Inferior parietal cortex (tissue), 1 donor: ENCODE measurements around the gene TNFRSF8.

Source experiments
- DNase-seq: peaks from one replicate; pipeline ENCODE4 v3.0.0-alpha.2; 2016; ENCODE audit errors: extremely low spot score

Gene TNFRSF8

GRCh38 chr1:12173041-12173509 is 110.0 kb downstream of the TNFRSF8 start:
- no peak for DNase-seq

- no peak for DNase-seq
Observed at GRCh38 chr1:12173631-12174121, 110.6 kb downstream of the TNFRSF8 start.

GRCh38 chr1:12174924-12175810 is 112.1 kb downstream of the TNFRSF8 start:
- peak; percentile 17 for DNase-seq

- no peak for DNase-seq
Observed at GRCh38 chr1:12176298-12177118, 113.4 kb downstream of the TNFRSF8 start.

GRCh38 chr1:12177156-12177998 is 114.3 kb downstream of the TNFRSF8 start:
- no peak for DNase-seq

- DNase-seq, result no peak
Observed at GRCh38 chr1:12177999-12178441, 114.9 kb downstream of the TNFRSF8 start.

GRCh38 chr1:12178511-12178910 is 115.4 kb downstream of the TNFRSF8 start:
- DNase-seq, result no peak

- DNase-seq, result no peak
Observed at GRCh38 chr1:12179111-12179519, 116.0 kb downstream of the TNFRSF8 start.

- no peak for DNase-seq
Observed at GRCh38 chr1:12179676-12180075, 116.6 kb downstream of the TNFRSF8 start.

GRCh38 chr1:12180315-12180714 is 117.2 kb downstream of the TNFRSF8 start:
- DNase-seq, result peak; percentile 17

- DNase-seq, result no peak
Observed at GRCh38 chr1:12180903-12181302, 117.8 kb downstream of the TNFRSF8 start.

GRCh38 chr1:12181568-12181967 is 118.5 kb downstream of the TNFRSF8 start:
- no peak for DNase-seq

- no peak for DNase-seq
Observed at GRCh38 chr1:12182410-12182984, 119.4 kb downstream of the TNFRSF8 start.

GRCh38 chr1:12183095-12183794 is 120.1 kb downstream of the TNFRSF8 start:
- DNase-seq, result no peak

GRCh38 chr1:12184008-12184681 is 121.0 kb downstream of the TNFRSF8 start:
- DNase-seq, result peak; percentile 8

- no peak for DNase-seq
Observed at GRCh38 chr1:12185036-12185917, 122.2 kb downstream of the TNFRSF8 start.

GRCh38 chr1:12185918-12186678 is 123.0 kb downstream of the TNFRSF8 start:
- DNase-seq, result no peak

- DNase-seq, result no peak
Observed at GRCh38 chr1:12186679-12186985, 123.5 kb downstream of the TNFRSF8 start.
